Kidney (tissue), 14 donors: Measurements from ENCODE around the gene TBL1X. TPM values are rescaled to one million over a fixed set of nuclear protein-coding genes. Genes with fewer than 3 reads are reported as not detected.

ENCODE experiments used
- DNase-seq, 5 donors: peaks; one replicate each; pipeline ENCODE4 v3.0.0-alpha.2; 2013 to 2020
- FAIRE-seq: peaks from 2 replicates; lab custom pipeline; 2012; peaks lifted over from hg19 to GRCh38; lab: Jason Lieb, UNC
- H3K27ac ChIP-seq, 2 donors: one replicate each; pipeline ENCODE4 v1.7.0; 2013; ENCODE audit warnings: low read depth in 2 of 2, low read length in 2 of 2, inconsistent platforms in 1 of 2
- H3K27me3 ChIP-seq: one replicate; pipeline ENCODE4 v1.7.1; 2013; ENCODE audit warnings: low read length, inconsistent platforms; ENCODE audit not compliant: control insufficient read depth, insufficient read depth
- H3K36me3 ChIP-seq, 3 donors: one replicate each; pipeline versions ENCODE4 v1.7.0 to v1.7.1; 2013; ENCODE audit warnings: low read length in 3 of 3, control low read depth in 1 of 3, inconsistent platforms in 1 of 3; ENCODE audit not compliant: insufficient read depth in 3 of 3, control insufficient read depth in 2 of 3
- H3K4me1 ChIP-seq, 3 donors: one replicate each; pipeline versions ENCODE4 v1.7.0 to v1.7.1; 2013; ENCODE audit warnings: low read length in 3 of 3, inconsistent platforms in 1 of 3, low read depth in 1 of 3; ENCODE audit not compliant: control insufficient read depth in 2 of 3, insufficient read depth in 2 of 3
- H3K4me3 ChIP-seq, 3 donors: one replicate each; pipeline versions ENCODE4 v1.7.0 to v1.8.1; 2013; ENCODE audit warnings: low read length in 3 of 3, control low read depth in 1 of 3, inconsistent platforms in 1 of 3
- H3K9ac ChIP-seq, 3 donors: one replicate each; pipeline versions ENCODE4 v1.7.0 to v1.7.1; 2013; ENCODE audit warnings: low read length in 3 of 3, control low read depth in 1 of 3, inconsistent platforms in 1 of 3
- H3K9me3 ChIP-seq, 3 donors: one replicate each; pipeline versions ENCODE4 v1.7.0 to v1.7.1; 2013; ENCODE audit warnings: low read length in 3 of 3, control low read depth in 1 of 3, inconsistent platforms in 1 of 3; ENCODE audit not compliant: control insufficient read depth in 2 of 3, insufficient read depth in 1 of 3
- CTCF ChIP-seq: IDR thresholded peaks from 3 replicates; pipeline ENCODE4 v1.5.1; 2012; ENCODE audit warnings: mild to moderate bottlenecking, moderate library complexity, borderline replicate concordance; ENCODE audit not compliant: insufficient read depth; ENCODE audit errors: extremely low read depth
- intact Hi-C: fragments of 100-400 bp; cut with DNase I; formaldehyde crosslinking; loops from one replicate; pipeline ENCODE4 v1.11.1; 2022
- polyA plus RNA-seq: library from polyadenylated mRNA; stranded (reverse); fragments of 350-450 nt; fragmentation: Illumina TruSeq; extraction: RNeasy Lipid Tissue Mini Kit (QIAGEN cat#74804); gene quantifications from one replicate; pipeline ENCODE4 v1.2.3, GENCODE V29; 2014; ENCODE audit warnings: low read depth, low replicate concordance; ENCODE audit not compliant: insufficient read depth
- total RNA-seq: library from RNA; stranded (reverse); fragmentation: NEBNext Ultra II Directional; extraction: Animal tissue kit (Norgen Biotek cat#: 25700); gene quantifications from one replicate; pipeline ENCODE4 v1.2.1, GENCODE V29; 2021
- donor health status: control.
- donor health status: control.
- donor health status: control.
- donor health status: control.
- donor health status: control.
- donor health status: DM: yes; HTN: yes; CAD: no.
- donor health status: Normal renal cell carcinoma (clear cell type).

The TBL1X gene
- total and polyA plus RNA-seq, 2 donors from 2014 or later: 12.5 to 43.0 TPM

GRCh38 chrX:9436812-9437211 is 28.0 kb upstream of the TBL1X start:
- H3K9me3 ChIP-seq: no peaks in the 10 kb centered on the region
- H3K9ac ChIP-seq: no peak overlapping the region
- H3K27me3 ChIP-seq: no peaks in the 10 kb centered on the region
- H3K36me3 ChIP-seq: no peaks in the 10 kb centered on the region
- no peaks in the 10 kb centered on the region for H3K4me1 ChIP-seq
- TF ChIP-seq CTCF: no peak
- DNase-seq (no peak), FAIRE-seq (no peak)
- intact Hi-C loops: no loop called here
- H3K27ac ChIP-seq: no peak overlapping the region
- H3K4me3 ChIP-seq: no peak overlapping the region

DNA sequence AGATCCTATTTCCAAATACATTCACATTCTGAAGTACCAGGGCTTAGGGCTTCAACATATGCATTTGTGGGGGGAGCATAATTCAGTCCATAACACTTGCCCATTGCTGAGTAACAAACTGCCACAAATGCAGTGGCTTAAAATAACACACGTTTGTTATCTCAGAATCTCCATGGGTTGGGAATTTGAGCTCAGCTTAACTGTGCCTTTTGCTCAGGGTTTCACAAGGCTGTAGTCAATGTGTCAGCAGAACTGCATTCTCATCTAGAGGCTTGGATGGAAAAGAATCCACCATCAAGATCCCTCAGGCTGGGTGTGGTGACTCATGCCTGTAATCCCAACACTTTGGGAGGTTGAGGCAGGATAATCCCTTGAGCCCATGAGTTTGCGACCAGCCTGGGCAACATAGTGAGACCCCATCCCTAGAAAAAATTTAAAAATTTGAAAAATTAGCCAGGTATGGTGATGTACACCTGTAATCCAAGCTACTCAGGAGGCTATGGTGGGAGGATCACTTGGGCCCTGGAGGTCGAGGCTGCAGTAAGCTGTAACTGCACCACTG is 25.8 kb upstream of the TBL1X start:
- H3K27me3 ChIP-seq: no peaks in the 10 kb centered on the region
- no peak for TF ChIP-seq CTCF
- no peak overlapping the region for H3K27ac ChIP-seq
- H3K4me3 ChIP-seq: no peak overlapping the region
- no peaks in the 10 kb centered on the region for H3K9me3 ChIP-seq
- no peak overlapping the region for H3K9ac ChIP-seq
- no peaks in the 10 kb centered on the region for H3K36me3 ChIP-seq
- H3K4me1 ChIP-seq: no peaks in the 10 kb centered on the region
- intact Hi-C loops: no loop called here
- no peak for DNase-seq
- no peak for FAIRE-seq

GRCh38 chrX:9440116-9440844 is 24.6 kb upstream of the TBL1X start:
- no peak for DNase-seq
- H3K4me3 ChIP-seq: no peak overlapping the region
- H3K4me1 ChIP-seq: no peaks in the 10 kb centered on the region
- TF ChIP-seq CTCF: no peak
- no peak overlapping the region for H3K9ac ChIP-seq
- H3K27ac ChIP-seq: no peak overlapping the region
- H3K27me3 ChIP-seq: no peaks in the 10 kb centered on the region
- no peaks in the 10 kb centered on the region for H3K9me3 ChIP-seq
- intact Hi-C loops: no loop called here
- no peaks in the 10 kb centered on the region for H3K36me3 ChIP-seq
- FAIRE-seq: no peak

DNA sequence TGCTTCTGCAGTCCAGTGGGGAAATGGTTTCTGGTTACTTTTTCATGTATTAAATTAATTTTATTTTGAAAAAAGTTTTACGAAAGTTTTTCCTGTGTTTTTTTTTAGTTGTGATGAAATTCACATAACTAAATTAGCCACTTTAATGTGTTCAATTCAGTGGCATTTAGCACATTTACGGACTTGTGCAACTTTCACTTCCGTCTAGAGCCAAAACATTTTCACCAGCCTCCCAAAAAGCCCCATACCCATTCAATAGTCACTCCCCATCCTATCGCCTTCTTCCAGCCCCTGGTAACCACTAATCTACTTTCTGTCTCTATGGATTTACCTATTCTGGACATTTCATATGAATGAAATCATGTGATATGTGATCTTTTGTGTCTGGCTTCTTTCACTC is 22.8 kb upstream of the TBL1X start:
- Histone ChIP-seq H3K9ac (no peak overlapping the region), H3K9me3 (no peaks in the 10 kb centered on the region), H3K27me3 (no peaks in the 10 kb centered on the region), H3K27ac (no peak overlapping the region), H3K4me3 (no peak overlapping the region), H3K36me3 (no peaks in the 10 kb centered on the region), H3K4me1 (no peaks in the 10 kb centered on the region)
- intact Hi-C loops: no loop called here
- FAIRE-seq: no peak
- no peak for TF ChIP-seq CTCF
- DNase-seq: no peak
